IPS-20b (cell line): ENCODE data around the gene TPSG1.

Experiments used
- H3K27ac ChIP-seq: one replicate; pipeline ENCODE4 v1.5.1; 2013; ENCODE audit warnings: low read length
- H3K27me3 ChIP-seq: 2 replicates; pipeline ENCODE4 v1.6.1; 2013; ENCODE audit warnings: mild to moderate bottlenecking, low read length, inconsistent platforms; ENCODE audit not compliant: insufficient read depth
- H3K36me3 ChIP-seq: 2 replicates; pipeline ENCODE4 v1.6.1; 2013; ENCODE audit warnings: low read depth, mild to moderate bottlenecking, inconsistent platforms, low read length, moderate library complexity; ENCODE audit not compliant: insufficient read depth
- H3K4me1 ChIP-seq: 2 replicates; pipeline ENCODE4 v1.6.1; 2013; ENCODE audit warnings: mild to moderate bottlenecking, control low read depth, inconsistent platforms, low read length, moderate library complexity; ENCODE audit not compliant: insufficient read depth
- H3K4me3 ChIP-seq: 2 replicates; pipeline ENCODE4 v1.5.1; 2013; ENCODE audit warnings: mild to moderate bottlenecking, low read length, inconsistent platforms
- H3K9ac ChIP-seq: 2 replicates; pipeline ENCODE4 v1.6.1; 2013; ENCODE audit warnings: low read depth, mild to moderate bottlenecking, inconsistent platforms, low read length, moderate library complexity
- H3K9me3 ChIP-seq: 2 replicates; pipeline ENCODE4 v1.6.1; 2013; ENCODE audit warnings: mild to moderate bottlenecking, low read depth, low read length, inconsistent platforms; ENCODE audit not compliant: insufficient read depth

TPSG1 gene

DNA sequence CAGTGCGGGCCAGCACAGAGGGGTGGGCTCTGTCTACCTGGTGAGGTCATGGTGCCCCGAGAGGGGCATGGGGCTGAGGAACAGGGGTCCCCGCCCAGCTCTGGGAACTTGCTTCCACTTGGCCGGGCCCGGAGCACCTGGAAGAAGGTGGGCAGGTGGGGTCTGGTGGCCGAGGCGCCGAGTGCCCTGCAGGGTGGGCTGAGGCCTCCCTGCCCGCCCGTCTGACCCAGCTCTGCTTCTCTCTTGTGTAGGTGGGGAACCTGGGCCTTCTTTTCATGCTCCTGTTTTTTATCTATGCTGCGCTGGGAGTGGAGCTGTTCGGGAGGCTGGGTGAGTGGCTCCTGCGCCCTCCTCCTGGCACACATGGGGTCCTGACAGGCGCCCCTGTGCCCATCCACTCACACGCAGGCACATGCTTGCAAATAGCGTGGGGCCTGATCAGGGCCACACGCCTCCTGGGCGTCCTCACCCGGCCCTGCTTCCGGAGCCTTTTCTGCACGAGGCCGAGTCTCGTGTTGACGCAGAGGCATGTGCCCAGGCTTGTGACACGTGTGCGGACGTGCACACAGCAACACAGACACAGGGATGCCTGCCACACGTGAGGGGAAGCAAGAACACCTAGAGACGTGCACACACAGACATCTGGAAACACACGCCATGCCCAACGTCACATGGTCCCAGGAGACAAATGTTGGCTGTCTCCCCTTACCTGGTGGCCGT, 8.2 kb downstream of the TPSG1 start:
- Histone ChIP-seq H3K4me3 (no peak overlapping the region), H3K4me1 (no peaks in the 10 kb centered on the region), H3K9me3 (no peaks in the 10 kb centered on the region), H3K9ac (no peak overlapping the region), H3K27ac (no peak overlapping the region), H3K27me3 (no peaks in the 10 kb centered on the region), H3K36me3 (peaks cover 20% of the 10 kb centered on the region; the same call in 1 of the 2 replicates)

DNA sequence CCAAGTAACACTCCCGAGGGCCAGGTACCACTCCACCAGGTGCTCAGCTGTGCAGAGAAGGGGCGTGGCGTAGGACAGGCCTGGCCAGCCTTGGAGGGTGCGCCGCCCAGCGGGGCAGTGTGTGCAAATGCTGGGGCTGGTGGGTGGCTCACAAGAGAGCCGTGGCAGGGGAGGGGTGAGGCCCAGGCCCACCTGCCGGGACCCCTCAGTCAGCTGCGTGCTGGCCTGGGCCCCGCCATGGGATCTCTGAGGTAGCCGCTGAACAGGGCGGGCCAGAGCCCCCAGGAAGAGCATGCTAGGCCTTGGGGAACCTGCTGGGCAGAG, 8.8 kb downstream of the TPSG1 start:
- H3K36me3 ChIP-seq, result peaks cover 20% of the 10 kb centered on the region; the same call in 1 of the 2 replicates
- H3K9me3 ChIP-seq, result no peaks in the 10 kb centered on the region
- no peak overlapping the region for H3K4me3 ChIP-seq
- H3K9ac ChIP-seq, result no peak overlapping the region
- no peak overlapping the region for H3K27ac ChIP-seq
- H3K4me1 ChIP-seq, result no peaks in the 10 kb centered on the region
- no peaks in the 10 kb centered on the region for H3K27me3 ChIP-seq

DNA sequence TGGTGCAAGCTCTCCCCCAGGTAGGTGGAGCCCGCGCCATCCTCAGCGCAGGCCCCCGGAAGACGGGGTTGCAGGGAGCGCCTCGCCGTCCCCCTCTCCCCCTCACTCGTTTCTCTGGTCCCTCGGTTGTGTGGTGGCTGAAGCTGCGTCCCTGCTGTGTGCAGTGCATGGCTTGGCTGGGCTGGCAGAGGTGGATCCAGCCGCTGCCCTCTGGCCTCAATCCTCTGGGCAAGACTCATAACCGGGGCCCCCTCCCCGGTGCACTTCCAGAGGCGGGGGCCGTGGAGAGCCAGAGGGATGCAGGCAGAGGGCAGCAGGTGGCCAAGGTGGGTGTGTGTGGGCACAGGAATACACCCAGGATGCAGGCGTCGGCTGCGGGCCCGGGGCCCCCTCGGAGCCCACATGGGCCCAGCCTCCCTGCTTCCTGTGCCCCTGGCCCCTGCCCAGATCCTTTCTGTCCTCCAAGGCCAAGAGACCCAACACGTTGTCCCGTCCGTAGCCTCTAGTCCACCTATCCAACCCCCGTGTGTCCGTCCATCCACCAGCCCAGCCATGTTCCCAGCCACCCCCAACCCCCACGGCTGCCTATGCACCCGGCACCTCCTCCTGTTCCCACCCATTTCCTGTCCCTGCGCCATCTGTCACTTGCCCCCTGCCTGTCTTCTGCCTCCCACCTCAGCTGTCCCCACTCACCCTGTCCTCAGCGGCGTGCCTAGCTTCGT, 9.3 kb downstream of the TPSG1 start:
- Histone ChIP-seq H3K36me3 (peaks cover 20% of the 10 kb centered on the region; the same call in 1 of the 2 replicates), H3K4me1 (no peaks in the 10 kb centered on the region), H3K27ac (no peak overlapping the region), H3K4me3 (no peak overlapping the region), H3K9me3 (no peaks in the 10 kb centered on the region), H3K27me3 (no peaks in the 10 kb centered on the region), H3K9ac (no peak overlapping the region)

DNA sequence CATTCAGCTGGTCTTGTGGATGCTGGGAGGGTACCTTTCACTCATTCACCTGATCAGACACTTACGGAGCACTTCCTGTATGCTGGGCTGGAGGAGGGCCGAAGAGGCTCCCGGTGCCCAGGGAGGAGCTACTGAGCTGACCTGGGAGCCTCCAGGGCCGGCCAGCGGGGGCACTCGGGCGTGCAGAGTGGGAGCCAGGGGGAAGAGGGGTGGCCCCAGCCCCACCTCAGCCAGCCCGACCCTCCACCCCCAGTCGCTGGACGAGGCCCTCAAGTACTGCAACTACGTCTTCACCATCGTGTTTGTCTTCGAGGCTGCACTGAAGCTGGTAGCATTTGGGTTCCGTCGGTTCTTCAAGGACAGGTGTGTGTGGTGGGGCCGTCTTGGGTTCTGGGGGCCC, 10.3 kb downstream of the TPSG1 start:
- no peak overlapping the region for H3K9ac ChIP-seq
- H3K27me3 ChIP-seq, result no peaks in the 10 kb centered on the region
- no peaks in the 10 kb centered on the region for H3K4me1 ChIP-seq
- peaks cover 15% of the 10 kb centered on the region; the same call in 1 of the 2 replicates for H3K36me3 ChIP-seq
- no peak overlapping the region for H3K4me3 ChIP-seq
- no peak overlapping the region for H3K27ac ChIP-seq
- H3K9me3 ChIP-seq, result no peaks in the 10 kb centered on the region

DNA sequence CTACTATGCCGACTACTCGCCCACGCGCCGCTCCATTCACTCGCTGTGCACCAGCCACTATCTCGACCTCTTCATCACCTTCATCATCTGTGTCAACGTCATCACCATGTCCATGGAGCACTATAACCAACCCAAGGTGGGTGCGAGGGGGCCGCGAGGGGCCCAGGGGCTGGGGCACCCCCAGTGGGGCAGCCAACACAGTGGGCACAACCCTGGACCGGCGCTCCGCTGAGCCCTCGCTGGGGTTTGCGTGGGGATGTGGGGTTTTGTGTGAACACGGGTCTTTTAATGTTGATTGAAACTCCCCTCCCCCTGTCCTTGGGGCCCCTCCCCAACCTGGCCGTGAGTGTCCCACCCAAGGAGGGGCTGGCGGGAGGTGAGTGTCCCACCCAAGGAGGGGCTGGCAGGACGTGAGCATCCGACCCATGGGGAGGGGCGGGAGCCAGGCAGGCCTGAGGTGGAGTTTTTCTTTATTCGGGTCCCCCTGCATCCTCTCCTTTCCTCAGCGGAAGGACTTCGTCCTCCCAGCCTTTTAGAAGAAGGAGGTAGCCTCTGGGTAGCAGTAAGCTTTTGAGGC, 11.2 kb downstream of the TPSG1 start:
- no peak overlapping the region for H3K9ac ChIP-seq
- no peak overlapping the region for H3K27ac ChIP-seq
- no peak overlapping the region for H3K4me3 ChIP-seq
- no peaks in the 10 kb centered on the region for H3K4me1 ChIP-seq
- no peaks in the 10 kb centered on the region for H3K9me3 ChIP-seq
- peaks cover 15% of the 10 kb centered on the region; the same call in 1 of the 2 replicates for H3K36me3 ChIP-seq
- H3K27me3 ChIP-seq, result no peaks in the 10 kb centered on the region

DNA sequence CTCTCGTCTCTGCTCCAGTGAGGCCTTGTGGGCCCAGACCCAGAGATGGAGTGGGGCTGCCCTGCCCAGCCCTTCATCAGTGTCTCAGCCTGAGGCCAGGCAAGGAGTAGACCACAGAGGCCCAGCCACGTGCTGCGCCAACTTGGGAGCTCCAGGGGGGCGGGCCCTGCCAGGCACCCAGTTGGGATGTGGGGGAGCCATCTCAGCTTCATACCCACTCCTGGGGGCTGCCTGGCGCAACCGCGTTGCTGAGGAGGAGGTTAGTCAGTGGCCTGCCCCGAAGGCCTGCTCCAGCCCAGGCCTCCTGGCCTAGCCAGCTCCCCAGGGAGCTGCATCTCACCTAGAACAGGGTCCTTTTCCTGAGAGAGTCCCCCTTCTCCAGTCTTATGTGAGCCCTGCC, 11.8 kb downstream of the TPSG1 start:
- H3K4me3 ChIP-seq, result no peak overlapping the region
- H3K9me3 ChIP-seq, result no peaks in the 10 kb centered on the region
- no peaks in the 10 kb centered on the region for H3K4me1 ChIP-seq
- H3K36me3 ChIP-seq, result peaks cover 15% of the 10 kb centered on the region; the same call in 1 of the 2 replicates
- no peaks in the 10 kb centered on the region for H3K27me3 ChIP-seq
- H3K27ac ChIP-seq, result no peak overlapping the region
- H3K9ac ChIP-seq, result no peak overlapping the region

DNA sequence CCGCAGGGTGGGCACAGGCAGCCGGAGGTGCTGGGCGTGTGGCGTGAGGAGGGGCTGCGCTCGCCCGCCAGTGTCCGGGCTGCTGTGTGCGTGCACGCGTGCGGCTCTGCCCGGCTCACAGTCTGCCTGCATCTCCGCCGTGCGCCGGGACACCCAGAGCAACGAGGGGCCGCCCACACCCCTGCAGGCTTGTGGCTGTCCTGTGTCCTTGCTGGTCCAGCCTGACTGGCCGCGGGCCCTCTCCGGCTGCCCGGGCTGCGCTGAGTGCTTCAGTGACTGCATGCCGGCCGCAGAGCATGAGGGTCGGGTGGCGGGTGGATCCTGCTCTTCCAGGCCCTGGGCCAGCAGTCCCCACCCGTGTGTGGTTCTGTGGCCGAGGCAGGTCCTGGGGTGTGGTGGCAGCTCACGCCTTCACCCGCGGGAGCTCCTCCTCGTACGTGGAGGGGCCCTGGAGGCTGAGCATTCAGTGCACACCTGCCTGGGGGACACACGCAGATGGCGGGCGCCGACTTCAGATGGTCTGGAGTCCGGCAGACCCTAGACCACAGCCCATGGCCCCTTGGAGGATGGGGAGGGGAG, 12.4 kb downstream of the TPSG1 start:
- H3K27me3 ChIP-seq, result no peaks in the 10 kb centered on the region
- H3K36me3 ChIP-seq, result peaks cover 13% of the 10 kb centered on the region; the same call in 1 of the 2 replicates
- H3K9me3 ChIP-seq, result no peaks in the 10 kb centered on the region
- no peak overlapping the region for H3K27ac ChIP-seq
- no peaks in the 10 kb centered on the region for H3K4me1 ChIP-seq
- H3K9ac ChIP-seq, result no peak overlapping the region
- H3K4me3 ChIP-seq, result no peak overlapping the region

DNA sequence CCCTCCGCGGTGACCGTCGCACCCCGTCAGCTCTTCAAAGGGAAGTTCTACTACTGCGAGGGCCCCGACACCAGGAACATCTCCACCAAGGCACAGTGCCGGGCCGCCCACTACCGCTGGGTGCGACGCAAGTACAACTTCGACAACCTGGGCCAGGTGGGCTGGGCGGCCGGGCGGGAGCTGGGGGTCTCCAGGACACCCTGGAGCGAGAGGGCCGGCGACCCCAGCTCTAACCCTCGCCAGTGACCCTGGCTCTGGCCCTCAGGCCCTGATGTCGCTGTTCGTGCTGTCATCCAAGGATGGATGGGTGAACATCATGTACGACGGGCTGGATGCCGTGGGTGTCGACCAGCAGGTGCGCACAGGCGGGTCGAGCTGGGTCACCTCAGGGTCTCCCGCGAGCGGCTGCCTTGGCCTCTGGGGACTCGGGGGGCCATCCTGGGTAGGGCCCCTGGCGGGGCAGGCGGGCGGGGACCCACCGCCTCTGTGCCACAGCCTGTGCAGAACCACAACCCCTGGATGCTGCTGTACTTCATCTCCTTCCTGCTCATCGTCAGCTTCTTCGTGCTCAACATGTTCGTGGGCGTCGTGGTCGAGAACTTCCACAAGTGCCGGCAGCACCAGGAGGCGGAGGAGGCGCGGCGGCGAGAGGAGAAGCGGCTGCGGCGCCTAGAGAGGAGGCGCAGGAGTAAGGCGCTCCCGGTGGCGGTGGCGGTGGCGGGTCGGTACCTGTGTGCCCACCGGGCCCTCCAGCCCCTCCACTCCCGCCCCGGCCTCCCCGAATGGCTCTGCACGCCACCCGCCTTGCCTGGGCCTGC, 13.4 kb downstream of the TPSG1 start:
- no peak overlapping the region for H3K27ac ChIP-seq
- H3K9me3 ChIP-seq, result no peaks in the 10 kb centered on the region
- no peak overlapping the region for H3K9ac ChIP-seq
- no peak overlapping the region for H3K4me3 ChIP-seq
- no peaks in the 10 kb centered on the region for H3K27me3 ChIP-seq
- H3K4me1 ChIP-seq, result no peaks in the 10 kb centered on the region
- 0 out of 2 replicates have a peak, but pooled peaks cover 5% of the 10 kb centered on the region for H3K36me3 ChIP-seq

DNA sequence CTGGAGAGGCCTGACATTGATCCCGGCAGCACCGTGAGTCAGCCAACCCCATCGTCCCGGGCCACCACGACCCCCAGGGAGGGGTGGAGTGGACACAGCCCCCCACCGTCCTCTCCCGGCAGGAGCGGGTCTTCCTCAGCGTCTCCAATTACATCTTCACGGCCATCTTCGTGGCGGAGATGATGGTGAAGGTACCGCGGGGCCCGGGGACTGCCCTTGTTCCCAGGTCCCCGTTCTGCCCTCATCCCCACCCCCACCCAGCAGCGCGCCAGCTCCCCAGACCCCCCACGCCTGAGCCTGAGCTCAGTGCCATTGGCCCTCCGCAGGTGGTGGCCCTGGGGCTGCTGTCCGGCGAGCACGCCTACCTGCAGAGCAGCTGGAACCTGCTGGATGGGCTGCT, 14.6 kb downstream of the TPSG1 start:
- Histone ChIP-seq H3K36me3 (0 out of 2 replicates have a peak, but pooled peaks cover 5% of the 10 kb centered on the region), H3K9me3 (no peaks in the 10 kb centered on the region), H3K27me3 (no peaks in the 10 kb centered on the region), H3K4me1 (no peaks in the 10 kb centered on the region), H3K9ac (no peak overlapping the region), H3K27ac (no peak overlapping the region), H3K4me3 (no peak overlapping the region)

DNA sequence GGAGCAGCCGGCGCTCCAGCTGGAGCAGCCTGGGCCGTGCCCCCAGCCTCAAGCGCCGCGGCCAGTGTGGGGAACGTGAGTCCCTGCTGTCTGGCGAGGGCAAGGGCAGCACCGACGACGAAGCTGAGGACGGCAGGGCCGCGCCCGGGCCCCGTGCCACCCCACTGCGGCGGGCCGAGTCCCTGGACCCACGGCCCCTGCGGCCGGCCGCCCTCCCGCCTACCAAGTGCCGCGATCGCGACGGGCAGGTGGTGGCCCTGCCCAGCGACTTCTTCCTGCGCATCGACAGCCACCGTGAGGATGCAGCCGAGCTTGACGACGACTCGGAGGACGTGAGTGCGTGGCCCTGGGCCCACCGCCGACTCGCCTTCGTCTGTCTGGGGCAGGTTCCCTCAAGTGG, 16.0 kb downstream of the TPSG1 start:
- H3K27me3 ChIP-seq, result no peaks in the 10 kb centered on the region
- H3K9me3 ChIP-seq, result no peaks in the 10 kb centered on the region
- no peaks in the 10 kb centered on the region for H3K36me3 ChIP-seq
- no peak overlapping the region for H3K9ac ChIP-seq
- no peaks in the 10 kb centered on the region for H3K4me1 ChIP-seq
- H3K4me3 ChIP-seq, result no peak overlapping the region
- H3K27ac ChIP-seq, result no peak overlapping the region

DNA sequence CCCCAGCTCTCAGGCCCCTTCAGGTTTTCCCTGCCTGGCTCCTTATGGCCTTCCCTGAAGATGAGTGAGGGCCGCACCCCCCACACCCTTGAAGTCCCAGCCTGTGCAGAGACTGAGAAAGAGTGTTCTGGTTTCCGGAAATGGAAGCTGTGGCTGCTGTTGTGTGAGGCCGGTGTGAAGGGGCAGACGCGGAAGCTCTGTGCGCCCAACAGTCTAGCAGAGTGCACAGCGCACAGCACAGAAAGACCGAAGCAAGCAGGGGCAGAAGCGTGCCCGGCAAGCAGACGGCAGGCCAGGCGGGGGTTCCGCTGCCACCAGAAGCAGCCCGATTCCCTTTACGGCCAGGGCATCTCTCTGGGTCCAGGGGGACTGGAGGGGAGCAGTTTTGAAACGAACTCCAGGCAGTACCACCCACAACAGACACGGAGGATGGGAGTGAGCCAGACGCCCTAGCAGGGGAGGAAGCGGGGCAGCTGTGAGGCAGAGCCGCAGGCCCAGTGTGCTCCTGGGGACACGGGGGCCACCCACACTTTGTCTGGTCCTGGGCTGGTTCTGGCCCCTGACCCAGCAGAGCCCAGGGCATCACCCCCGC, 16.7 kb downstream of the TPSG1 start:
- Histone ChIP-seq H3K27me3 (no peaks in the 10 kb centered on the region), H3K9me3 (no peaks in the 10 kb centered on the region), H3K27ac (no peak overlapping the region), H3K4me3 (no peak overlapping the region), H3K9ac (no peak overlapping the region), H3K4me1 (no peaks in the 10 kb centered on the region), H3K36me3 (no peaks in the 10 kb centered on the region)
